Muscle of leg (tissue), 11 donors: ENCODE results near the gene SH3RF3. TPM values are rescaled to one million over a fixed set of nuclear protein-coding genes. Genes with fewer than 3 reads are reported as not detected.

ENCODE experiments used
- DNase-seq: peaks from one replicate; pipeline ENCODE4 v3.0.0; 2013
- H3K27ac ChIP-seq: one replicate; pipeline ENCODE4 v1.5.1; 2013; ENCODE audit warnings: mild to moderate bottlenecking, low read length, control low read depth
- H3K27me3 ChIP-seq: one replicate; pipeline ENCODE4 v1.6.1; 2013; ENCODE audit warnings: low read length; ENCODE audit not compliant: control insufficient read depth, insufficient read depth
- H3K36me3 ChIP-seq: one replicate; pipeline ENCODE4 v1.6.1; 2013; ENCODE audit warnings: low read length; ENCODE audit not compliant: control insufficient read depth, insufficient read depth
- H3K4me1 ChIP-seq: one replicate; pipeline ENCODE4 v1.6.1; 2013; ENCODE audit warnings: low read length; ENCODE audit not compliant: control insufficient read depth, insufficient read depth
- H3K4me3 ChIP-seq: one replicate; pipeline ENCODE4 v1.5.1; 2013; ENCODE audit warnings: low read length, control low read depth
- H3K9me3 ChIP-seq: replicated peaks from 2 replicates; pipeline ENCODE4 v1.6.1; 2013; ENCODE audit warnings: low read depth, low read length; ENCODE audit not compliant: control insufficient read depth
- WGBS: methylation state at CpG from one replicate; pipeline ENCODE4 v1.1.5; 2013; ENCODE audit warnings: missing lambda C conversion rate; ENCODE audit not compliant: insufficient coverage; 5-methylcytosine and 5-hydroxymethylcytosine counted together
- polyA plus RNA-seq, 8 donors: library from polyadenylated mRNA; unstranded; fragments of 120-200 nt; gene quantifications; one replicate each; pipeline versions ENCODE4 v1.2.1 to v1.2.3, GENCODE V29; 2013; ENCODE audit warnings: inconsistent platforms in 1 of 8, low replicate concordance in 1 of 8; ENCODE audit not compliant: insufficient read length in 8 of 8, insufficient read depth in 1 of 8
- total RNA-seq: library from RNA; stranded (reverse); fragments of 120-200 nt; gene quantifications from one replicate; pipeline ENCODE4 v1.2.4, GENCODE V29; 2013

SH3RF3 gene
- total and polyA plus RNA-seq, 9 donors, result 2.7 to 6.8 (median 4.7) TPM

DNA sequence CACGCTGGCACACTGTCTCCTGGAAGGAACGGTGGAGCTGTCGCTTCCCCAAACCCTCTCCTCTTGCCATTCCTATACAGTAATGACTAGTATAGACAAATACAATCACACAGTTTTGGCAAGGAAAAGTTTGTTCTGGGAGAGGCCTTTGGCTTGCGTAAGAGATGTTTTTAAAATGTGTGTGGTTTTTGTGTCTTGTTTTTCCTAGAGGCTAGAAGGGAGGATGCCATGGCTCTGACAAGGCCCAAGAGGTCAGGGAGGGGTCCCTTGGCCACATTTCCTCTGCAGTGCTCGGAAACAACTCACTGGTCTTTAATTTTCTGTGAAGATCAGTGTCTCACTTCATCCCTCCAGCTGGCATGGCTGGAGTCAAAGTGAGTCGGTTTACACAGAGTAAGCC lies 195.9 kb downstream of the SH3RF3 start:
- Histone ChIP-seq H3K4me3 (no peak overlapping the region), H3K27ac (peak overlapping the region; percentile 53), H3K27me3 (no peaks in the 10 kb centered on the region), H3K9me3 (no peaks in the 10 kb centered on the region), H3K36me3 (no peaks in the 10 kb centered on the region), H3K4me1 (peaks cover 32% of the 10 kb centered on the region)
- DNase-seq, result peak; percentile 89
- WGBS, result 29% methylated on average over 1 of the region's 6 CpGs

- Histone ChIP-seq H3K4me1 (peaks cover 25% of the 10 kb centered on the region), H3K36me3 (no peaks in the 10 kb centered on the region), H3K27me3 (no peaks in the 10 kb centered on the region), H3K4me3 (no peak overlapping the region), H3K27ac (no peak overlapping the region), H3K9me3 (no peaks in the 10 kb centered on the region)
- no peak for DNase-seq
- no CpG with 5 or more reads among the region's 4 CpGs for WGBS
Observed at GRCh38 chr2:109325570-109325969, 196.6 kb downstream of the SH3RF3 start.

GRCh38 chr2:109326306-109326705 lies 197.3 kb downstream of the SH3RF3 start:
- Histone ChIP-seq H3K4me1 (peaks cover 31% of the 10 kb centered on the region), H3K27ac (no peak overlapping the region), H3K9me3 (no peaks in the 10 kb centered on the region), H3K36me3 (no peaks in the 10 kb centered on the region), H3K27me3 (peaks cover 2% of the 10 kb centered on the region), H3K4me3 (no peak overlapping the region)
- 84% methylated on average over 3 of the region's 4 CpGs for WGBS
- no peak for DNase-seq

GRCh38 chr2:109330056-109330455 lies 201.1 kb downstream of the SH3RF3 start:
- Histone ChIP-seq H3K4me1 (peaks cover 23% of the 10 kb centered on the region), H3K27me3 (peaks cover 2% of the 10 kb centered on the region), H3K9me3 (no peaks in the 10 kb centered on the region), H3K27ac (no peak overlapping the region), H3K36me3 (no peaks in the 10 kb centered on the region), H3K4me3 (no peak overlapping the region)
- no CpG with 5 or more reads among the region's 4 CpGs for WGBS
- DNase-seq, result no peak

GRCh38 chr2:109331081-109331480 lies 202.1 kb downstream of the SH3RF3 start:
- Histone ChIP-seq H3K27ac (no peak overlapping the region), H3K27me3 (peaks cover 2% of the 10 kb centered on the region), H3K4me1 (peaks cover 24% of the 10 kb centered on the region), H3K9me3 (no peaks in the 10 kb centered on the region), H3K4me3 (no peak overlapping the region), H3K36me3 (no peaks in the 10 kb centered on the region)
- peak; percentile 81 for DNase-seq
- 8% methylated on average over 2 of the region's 4 CpGs for WGBS

- Histone ChIP-seq H3K4me1 (peaks cover 30% of the 10 kb centered on the region), H3K27ac (no peak overlapping the region), H3K9me3 (no peaks in the 10 kb centered on the region), H3K4me3 (no peak overlapping the region), H3K27me3 (peaks cover 3% of the 10 kb centered on the region), H3K36me3 (no peaks in the 10 kb centered on the region)
- peak; percentile 84 for DNase-seq
- WGBS, result 48% methylated on average over 22 of the region's 24 CpGs
Observed at GRCh38 chr2:109331896-109332848, 203.2 kb downstream of the SH3RF3 start.

- Histone ChIP-seq H3K4me1 (peaks cover 32% of the 10 kb centered on the region), H3K9me3 (no peaks in the 10 kb centered on the region), H3K27me3 (peaks cover 5% of the 10 kb centered on the region), H3K4me3 (no peak overlapping the region), H3K27ac (no peak overlapping the region), H3K36me3 (no peaks in the 10 kb centered on the region)
- 80% methylated on average over 8 of the region's 9 CpGs for WGBS
- no peak for DNase-seq
Observed at GRCh38 chr2:109332880-109333279, 203.9 kb downstream of the SH3RF3 start.

- H3K27ac ChIP-seq, result no peak overlapping the region
- no peaks in the 10 kb centered on the region for H3K36me3 ChIP-seq
Observed at GRCh38 chr2:109333414-109334210, 204.6 kb downstream of the SH3RF3 start.

GRCh38 chr2:109335631-109336176 lies 206.7 kb downstream of the SH3RF3 start:
- 60% methylated on average over 1 of the region's 12 CpGs for WGBS
- Histone ChIP-seq H3K27me3 (peaks cover 5% of the 10 kb centered on the region), H3K36me3 (no peaks in the 10 kb centered on the region), H3K27ac (peak overlapping the region; percentile 11), H3K4me3 (no peak overlapping the region), H3K9me3 (no peaks in the 10 kb centered on the region), H3K4me1 (peaks cover 31% of the 10 kb centered on the region)
- DNase-seq, result peak; percentile 62

More at GRCh38 chr2:109333414-109334210, 204.6 kb downstream of the SH3RF3 start:
- no peaks in the 10 kb centered on the region for H3K9me3 ChIP-seq
- no peak for DNase-seq
- peaks cover 5% of the 10 kb centered on the region for H3K27me3 ChIP-seq
- no peak overlapping the region for H3K4me3 ChIP-seq
- WGBS, result 93% methylated on average over 3 of the region's 7 CpGs
- peaks cover 32% of the 10 kb centered on the region for H3K4me1 ChIP-seq

GRCh38 chr2:109336296-109336695 lies 207.3 kb downstream of the SH3RF3 start:
- peaks cover 3% of the 10 kb centered on the region for H3K27me3 ChIP-seq
- DNase-seq, result no peak
- H3K9me3 ChIP-seq, result no peaks in the 10 kb centered on the region
- H3K4me3 ChIP-seq, result no peak overlapping the region
- no peaks in the 10 kb centered on the region for H3K36me3 ChIP-seq
- peaks cover 25% of the 10 kb centered on the region for H3K4me1 ChIP-seq
- WGBS, result 40% methylated on average over 5 of the region's 6 CpGs
- H3K27ac ChIP-seq, result no peak overlapping the region
